Activated naive CD8-positive, alpha-beta T cell treated with anti-CD3 and anti-CD28 coated beads, Interleukin-2, amount 10 ng/mL, durations not matched to agents 7 days and 5 days (primary cell): ENCODE results near the gene ITIH2. TPM values are rescaled to one million over a fixed set of nuclear protein-coding genes. Genes with fewer than 3 reads are reported as not detected.
A peak's percentile ranks its signal among the peaks of the same experiment; 100 is the strongest.
"Not testable (repeated sequence)": the region's sequence is repeated elsewhere in the genome, so short reads cannot be mapped to it uniquely, and the experiment has no call there.

ENCODE experiments used
- ATAC-seq: fragments of 150-1000 bp; cut with Tn5 transposase; one replicate; pipeline ENCODE4 v1.10.0; 2021; ENCODE audit warnings: low read depth, moderate library complexity
- POLR2A ChIA-PET: fragments of 350-600 bp; sonication (Branson Sonifier 250); formaldehyde crosslinking; loops from one replicate; lab custom pipeline; 2021; ENCODE audit warnings: antibody characterized with exemption; lab: Charles Lee
- DNase-seq: peaks from one replicate; pipeline ENCODE4 v3.0.0; 2021
- H3K27ac Mint-ChIP-seq: one replicate; pipeline ENCODE4 v1.8.0; 2022; ENCODE audit warnings: mild to moderate bottlenecking, mixed read lengths
- H3K27me3 Mint-ChIP-seq: one replicate; pipeline ENCODE4 v1.8.0; 2022; ENCODE audit warnings: mild to moderate bottlenecking, moderate library complexity, mixed read lengths
- H3K36me3 Mint-ChIP-seq: one replicate; pipeline ENCODE4 v1.8.0; 2021; ENCODE audit warnings: mild to moderate bottlenecking, mixed read lengths
- H3K4me1 Mint-ChIP-seq: one replicate; pipeline ENCODE4 v1.8.0; 2021; ENCODE audit warnings: mixed read lengths
- H3K4me3 Mint-ChIP-seq: one replicate; pipeline ENCODE4 v1.8.0; 2022; ENCODE audit warnings: mild to moderate bottlenecking, moderate library complexity, mixed read lengths
- H3K9me3 Mint-ChIP-seq: one replicate; pipeline ENCODE4 v1.8.0; 2021; ENCODE audit warnings: mixed read lengths
- total RNA-seq, 2 experiments: library from RNA; stranded (reverse); gene quantifications; one replicate each; pipeline ENCODE4 v1.2.3, GENCODE V29; 2021

ITIH2 gene
- total RNA-seq, 2 experiments from 2014 or later = not detected

DNA sequence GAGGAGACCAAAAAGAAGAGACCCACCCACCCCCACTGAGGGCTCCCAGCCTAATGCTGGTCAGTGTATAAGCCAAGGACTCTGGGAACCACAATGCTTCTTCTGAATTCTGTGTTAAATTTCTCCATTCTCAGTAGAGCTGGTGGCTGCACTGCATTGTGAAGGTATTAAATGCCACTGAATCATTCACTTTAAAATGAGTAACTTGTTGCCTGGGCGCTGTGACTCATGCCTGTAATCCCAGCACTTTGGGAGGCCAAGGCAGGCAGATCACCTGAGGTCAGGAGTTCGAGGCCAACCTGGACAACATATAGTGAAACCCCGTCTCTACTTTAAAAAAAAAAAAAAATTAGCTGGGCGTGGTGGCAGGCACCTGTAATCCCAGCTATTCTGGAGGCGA is 23.0 kb upstream of the ITIH2 start:
- ATAC-seq, DNase-seq, H3K36me3 Mint-ChIP-seq, H3K27ac Mint-ChIP-seq, H3K4me1 Mint-ChIP-seq, H3K4me3 Mint-ChIP-seq, POLR2A ChIA-PET, H3K9me3 Mint-ChIP-seq: not testable (repeated sequence)
- peaks cover 39% of the 10 kb centered on the region for H3K27me3 Mint-ChIP-seq

DNA sequence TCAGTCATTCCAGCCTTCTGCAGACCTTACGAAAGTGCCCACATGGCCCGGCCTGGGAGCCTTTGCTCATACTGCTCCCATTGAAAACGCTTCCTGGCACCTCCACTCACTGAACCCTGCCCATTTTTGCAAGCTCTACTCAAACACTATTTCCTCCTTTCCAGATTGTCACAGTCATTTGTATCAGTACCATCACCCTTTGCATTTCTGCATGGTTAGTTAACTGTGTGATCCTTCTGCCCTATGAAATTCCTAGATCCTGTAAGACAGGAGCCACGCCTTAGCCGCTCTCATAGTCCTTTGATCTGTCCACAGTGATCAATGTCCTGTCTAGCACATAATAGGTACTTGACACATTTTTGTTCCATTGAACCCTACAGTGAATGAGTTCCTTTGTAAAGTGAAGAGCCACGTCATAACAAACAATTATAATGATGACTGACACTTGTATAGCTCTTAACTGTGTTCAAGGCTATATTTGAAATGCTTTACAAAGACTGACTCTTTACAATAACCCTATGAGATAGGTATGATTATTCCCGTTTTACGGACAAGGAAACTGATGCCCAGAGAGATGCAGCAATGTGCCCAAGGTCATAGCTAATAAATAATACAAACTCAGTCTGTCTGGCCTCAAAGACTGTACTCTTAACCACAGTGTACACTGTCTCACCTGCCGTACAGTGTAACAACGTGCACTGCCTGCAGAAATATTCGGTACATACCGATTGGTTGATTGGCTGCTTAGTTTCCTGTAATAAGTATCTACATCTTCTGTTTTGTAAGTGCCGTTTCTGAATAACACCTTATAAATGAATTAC is 16.6 kb upstream of the ITIH2 start:
- POLR2A ChIA-PET = interaction anchor here (1.2 kb wide), 1 partner anchor 161 kb away, joined by 3 read pairs; no protein-coding TSS in a partner anchor
- Mint-ChIP-seq H3K27ac (no peak overlapping the region), H3K9me3 (peaks cover 10% of the 10 kb centered on the region)

DNA sequence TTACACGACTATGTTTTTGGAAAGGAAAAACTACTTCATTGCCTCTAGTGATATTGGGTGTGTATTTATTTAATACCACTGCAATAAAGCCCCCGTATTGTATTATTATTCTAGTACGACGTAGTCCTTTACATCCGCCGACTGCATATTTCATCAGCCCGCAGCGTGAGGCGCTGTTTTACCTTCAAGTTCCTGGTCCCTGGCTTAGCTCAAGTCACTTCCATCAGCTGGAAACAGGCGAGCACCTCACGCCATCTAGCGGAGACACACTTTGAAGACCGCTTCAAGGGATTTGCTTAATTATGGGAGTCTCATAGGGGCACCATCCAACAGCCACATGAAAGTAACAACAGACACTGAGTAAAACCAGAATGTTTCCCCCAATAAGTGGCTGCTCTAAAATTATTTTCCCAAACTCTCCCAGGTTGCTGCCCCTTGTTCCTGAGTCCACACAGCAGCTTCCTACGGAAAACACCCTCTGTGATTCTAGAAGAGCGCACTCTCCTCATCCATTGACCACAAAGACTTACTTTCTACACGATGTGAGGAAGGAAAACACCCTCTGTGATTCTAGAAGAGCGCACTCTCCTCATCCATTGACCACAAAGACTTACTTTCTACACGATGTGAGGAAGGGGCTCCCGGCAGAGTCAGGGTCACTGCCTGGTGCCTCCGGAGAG is 15.7 kb upstream of the ITIH2 start:
- H3K9me3 Mint-ChIP-seq = peaks cover 12% of the 10 kb centered on the region
- H3K4me3 Mint-ChIP-seq = no peak overlapping the region
- H3K4me1 Mint-ChIP-seq = peaks cover 3% of the 10 kb centered on the region
- peaks cover 11% of the 10 kb centered on the region for H3K27me3 Mint-ChIP-seq
- ATAC-seq (peak; percentile 94), DNase-seq (peak; percentile 61)
- POLR2A ChIA-PET = interaction anchor here (1.2 kb wide), 1 partner anchor 162 kb away, joined by 3 read pairs; no protein-coding TSS in a partner anchor
- H3K36me3 Mint-ChIP-seq = no peaks in the 10 kb centered on the region
- H3K27ac Mint-ChIP-seq = no peak overlapping the region

More for the DNA sequence above, 16.6 kb upstream of the ITIH2 start:
- no peak overlapping the region for H3K4me3 Mint-ChIP-seq
- H3K36me3 Mint-ChIP-seq = no peaks in the 10 kb centered on the region
- no peak for DNase-seq
- H3K27me3 Mint-ChIP-seq = peaks cover 14% of the 10 kb centered on the region
- no peak for ATAC-seq
- peaks cover 3% of the 10 kb centered on the region for H3K4me1 Mint-ChIP-seq

DNA sequence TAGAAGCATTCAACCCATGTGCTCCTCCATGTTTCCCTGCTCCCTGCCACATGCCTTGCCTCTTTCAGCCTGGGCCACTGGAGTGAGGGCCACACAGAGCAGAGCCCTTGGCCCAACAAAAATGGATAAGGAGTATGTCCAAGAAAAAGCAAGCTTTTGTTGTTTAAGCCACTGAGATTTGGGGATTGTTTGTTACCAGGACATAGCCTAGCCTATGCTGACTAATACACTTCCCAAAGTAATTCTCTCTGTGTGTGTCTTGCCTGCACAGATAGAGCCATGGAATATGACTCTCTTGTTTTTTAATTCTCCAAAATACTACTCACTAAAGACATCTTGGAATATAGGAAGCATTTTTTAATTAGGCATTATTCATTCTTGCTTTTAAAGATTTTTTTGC is 13.5 kb upstream of the ITIH2 start:
- no peaks in the 10 kb centered on the region for H3K36me3 Mint-ChIP-seq
- no peak for ATAC-seq
- H3K4me3 Mint-ChIP-seq = no peak overlapping the region
- DNase-seq = no peak
- H3K9me3 Mint-ChIP-seq = peaks cover 15% of the 10 kb centered on the region
- H3K27me3 Mint-ChIP-seq = peaks cover 3% of the 10 kb centered on the region
- POLR2A ChIA-PET = no interaction called here
- peaks cover 3% of the 10 kb centered on the region for H3K4me1 Mint-ChIP-seq
- no peak overlapping the region for H3K27ac Mint-ChIP-seq

DNA sequence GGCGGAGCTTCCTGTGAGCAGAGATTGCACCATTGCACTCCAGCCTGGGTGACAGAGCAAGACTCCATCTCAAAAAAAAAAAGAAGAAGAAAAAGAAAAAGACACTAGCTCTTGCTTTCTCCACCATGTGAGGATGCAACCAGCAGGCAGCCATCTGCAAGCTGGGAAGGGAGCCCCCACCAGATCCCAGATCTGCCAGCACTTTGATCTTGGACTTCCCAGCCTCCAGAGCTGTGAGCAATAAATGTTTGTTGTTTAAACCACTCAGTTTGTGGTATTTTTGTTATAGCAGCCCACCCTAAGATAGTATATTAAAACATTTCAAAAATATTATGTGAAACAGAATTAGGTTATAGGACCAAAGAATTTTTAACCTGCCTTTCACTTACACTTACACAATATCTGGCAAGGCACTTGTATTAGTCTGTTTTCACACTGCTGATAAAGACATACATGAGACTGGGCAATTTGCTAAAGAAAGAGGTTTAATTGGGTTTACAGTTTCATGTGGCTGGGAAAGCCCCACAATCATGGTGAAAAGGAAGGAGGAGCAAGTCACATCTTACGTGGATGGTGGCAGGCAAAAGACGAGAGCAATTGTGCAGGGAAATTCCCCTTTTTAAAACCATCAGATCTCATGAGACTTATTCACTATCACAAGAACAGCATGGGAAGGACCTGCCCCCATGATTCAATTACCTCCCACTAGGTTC is 12.1 kb upstream of the ITIH2 start:
- POLR2A ChIA-PET = interaction anchor here (0.6 kb wide), 1 partner anchor 363 kb away, joined by 5 read pairs; the partner anchor contains the start of gene GATA3
- not testable (repeated sequence) for DNase-seq, ATAC-seq, H3K27me3 Mint-ChIP-seq, H3K27ac Mint-ChIP-seq, H3K36me3 Mint-ChIP-seq, H3K4me3 Mint-ChIP-seq, H3K4me1 Mint-ChIP-seq
- H3K9me3 Mint-ChIP-seq = peaks cover 15% of the 10 kb centered on the region

DNA sequence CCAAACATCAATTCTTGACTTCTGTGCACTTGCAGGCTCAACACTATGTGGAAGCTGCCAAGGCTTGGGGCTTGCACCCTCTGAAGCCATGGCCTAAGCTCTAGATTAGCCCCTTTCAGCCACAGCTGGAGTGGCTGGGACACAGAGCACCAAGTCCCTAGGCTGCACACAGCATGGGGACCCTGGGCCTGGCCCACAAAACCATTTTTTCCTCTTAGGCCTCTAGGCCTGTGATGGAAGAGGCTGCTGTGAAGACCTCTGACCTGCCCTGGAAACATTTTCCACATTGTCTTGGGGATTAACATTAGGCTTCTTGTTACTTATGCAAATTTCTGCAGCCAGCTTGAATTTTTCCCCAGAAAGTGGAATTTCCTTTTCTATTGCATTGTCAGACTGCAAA is 10.7 kb upstream of the ITIH2 start:
- ATAC-seq, H3K27ac Mint-ChIP-seq, H3K4me3 Mint-ChIP-seq, H3K4me1 Mint-ChIP-seq, POLR2A ChIA-PET, H3K27me3 Mint-ChIP-seq, DNase-seq, H3K36me3 Mint-ChIP-seq: not testable (repeated sequence)
- H3K9me3 Mint-ChIP-seq = peaks cover 15% of the 10 kb centered on the region

DNA sequence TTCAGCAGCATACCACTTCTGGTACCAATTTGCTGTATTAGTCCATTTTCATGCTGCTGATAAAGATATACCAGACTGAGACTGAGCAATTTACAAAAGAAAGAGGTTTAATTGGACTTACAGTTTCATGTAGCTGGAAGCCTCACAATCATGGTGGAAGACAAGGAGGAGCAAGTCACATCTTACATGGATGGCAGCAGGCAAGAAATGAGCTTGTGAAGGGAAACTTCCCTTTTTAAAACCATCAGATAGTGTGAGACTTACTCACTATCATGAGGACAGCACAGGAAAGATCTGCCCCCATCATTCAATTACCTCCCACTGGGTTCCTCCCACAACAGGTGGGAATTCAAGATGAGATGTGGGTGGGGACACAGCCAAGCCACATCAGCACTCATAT is 9.9 kb upstream of the ITIH2 start:
- H3K27me3 Mint-ChIP-seq, ATAC-seq, DNase-seq, H3K4me1 Mint-ChIP-seq, H3K27ac Mint-ChIP-seq, H3K36me3 Mint-ChIP-seq, POLR2A ChIA-PET, H3K4me3 Mint-ChIP-seq: not testable (repeated sequence)
- H3K9me3 Mint-ChIP-seq = peaks cover 15% of the 10 kb centered on the region

DNA sequence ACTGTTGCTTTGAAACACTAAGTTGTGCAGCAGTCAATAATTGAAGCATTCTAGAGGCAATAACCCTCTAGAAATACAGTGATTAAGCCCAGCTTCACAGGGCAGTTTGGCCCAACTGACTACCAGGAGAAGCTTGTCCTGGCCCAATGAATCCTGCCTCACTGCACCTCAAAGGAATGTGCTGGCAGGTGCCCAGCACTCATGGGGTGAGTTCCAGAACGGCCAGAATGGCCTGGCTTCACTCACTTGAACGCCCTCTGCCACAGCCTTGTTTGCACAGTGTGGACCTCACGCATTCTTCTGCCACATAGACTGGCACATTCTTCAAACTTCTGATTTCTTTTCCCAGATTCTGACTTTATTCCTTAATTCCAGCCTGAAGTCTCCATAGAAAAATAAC is 6.6 kb upstream of the ITIH2 start:
- Mint-ChIP-seq H3K9me3 (peaks cover 9% of the 10 kb centered on the region), H3K27ac (no peak overlapping the region), H3K36me3 (no peaks in the 10 kb centered on the region), H3K4me3 (no peak overlapping the region), H3K4me1 (no peaks in the 10 kb centered on the region), H3K27me3 (peaks cover 2% of the 10 kb centered on the region)
- POLR2A ChIA-PET = no interaction called here
- DNase-seq (no peak), ATAC-seq (no peak)

DNA sequence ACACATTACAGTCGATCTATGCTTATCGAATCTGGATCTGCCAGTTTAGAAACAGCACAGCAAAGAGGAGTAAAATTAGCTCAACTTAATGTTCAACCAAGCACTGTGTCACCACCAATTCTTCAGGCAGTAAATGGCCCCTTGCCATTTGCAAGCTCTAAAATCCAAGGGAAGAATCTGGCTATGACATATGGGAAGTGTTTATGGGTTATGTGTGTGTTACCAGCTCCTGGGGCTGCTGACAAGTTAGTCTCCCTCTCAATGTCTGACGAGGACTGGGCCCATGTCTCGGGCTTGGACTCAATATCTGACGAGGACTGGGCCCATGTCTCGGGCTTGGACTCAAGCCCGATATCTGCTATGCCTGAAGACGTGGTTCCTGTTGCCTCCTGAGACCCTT is 5.7 kb upstream of the ITIH2 start:
- no peaks in the 10 kb centered on the region for H3K4me1 Mint-ChIP-seq
- H3K4me3 Mint-ChIP-seq = no peak overlapping the region
- POLR2A ChIA-PET = no interaction called here
- H3K27ac Mint-ChIP-seq = no peak overlapping the region
- ATAC-seq (no peak), DNase-seq (no peak)
- peaks cover 7% of the 10 kb centered on the region for H3K9me3 Mint-ChIP-seq
- H3K36me3 Mint-ChIP-seq = no peaks in the 10 kb centered on the region
- peaks cover 5% of the 10 kb centered on the region for H3K27me3 Mint-ChIP-seq

DNA sequence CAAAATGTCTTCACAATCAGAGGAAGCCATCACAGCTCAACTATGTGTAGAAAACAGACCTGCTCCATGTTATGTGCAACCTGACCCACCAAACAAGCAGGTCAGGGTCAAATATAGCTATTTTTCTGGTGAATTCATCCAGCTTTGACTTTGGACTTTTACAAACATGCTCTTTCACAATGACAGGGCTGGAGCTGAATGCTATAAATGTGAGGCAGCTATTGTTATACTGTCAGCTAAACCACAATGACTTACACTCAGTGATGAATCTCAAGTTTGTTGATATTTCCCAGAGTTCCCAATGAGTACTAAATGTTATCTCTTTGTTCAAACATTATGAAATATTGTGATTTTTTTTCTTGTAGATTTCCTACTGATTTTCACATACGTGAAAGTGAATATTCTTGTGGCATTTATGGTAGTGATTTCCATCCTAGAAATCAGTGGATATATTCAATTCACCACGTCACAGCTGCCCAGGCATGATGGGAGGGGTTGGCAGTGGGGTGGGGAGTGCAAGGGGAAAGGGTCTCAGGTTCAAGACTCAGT is 2.5 kb upstream of the ITIH2 start:
- no peak for ATAC-seq
- H3K36me3 Mint-ChIP-seq = no peaks in the 10 kb centered on the region
- no peaks in the 10 kb centered on the region for H3K4me1 Mint-ChIP-seq
- no peak overlapping the region for H3K4me3 Mint-ChIP-seq
- no peak for DNase-seq
- no peaks in the 10 kb centered on the region for H3K9me3 Mint-ChIP-seq
- POLR2A ChIA-PET = no interaction called here
- H3K27me3 Mint-ChIP-seq = peaks cover 28% of the 10 kb centered on the region
- H3K27ac Mint-ChIP-seq = no peak overlapping the region

DNA sequence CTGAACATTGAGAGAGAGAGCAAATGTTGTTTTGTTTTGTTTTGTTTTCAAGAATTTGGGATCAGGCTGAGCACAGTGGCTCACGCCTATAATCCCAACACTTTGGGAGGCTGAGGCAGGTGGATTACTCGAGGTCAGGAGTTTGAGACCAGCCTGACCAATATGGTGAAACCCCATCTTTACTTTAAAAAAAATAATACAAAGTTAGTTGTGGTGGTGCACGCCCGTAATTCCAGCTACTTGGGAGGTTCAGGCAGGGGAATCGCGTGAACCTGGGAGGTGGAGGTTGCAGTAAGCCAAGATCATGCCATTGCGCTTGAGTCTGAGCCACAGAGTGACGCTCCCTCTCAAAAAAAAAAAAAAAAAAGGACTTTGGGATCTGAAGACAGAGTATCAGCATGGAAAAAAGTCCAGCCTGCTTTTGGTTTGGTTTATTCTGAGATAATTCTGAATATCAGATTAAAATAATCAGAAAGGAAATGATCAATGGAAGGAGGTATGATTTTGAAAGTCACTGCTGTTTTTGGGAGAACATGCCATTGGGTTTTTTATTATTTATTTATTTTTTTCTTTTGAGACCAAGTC is 1.9 kb upstream of the ITIH2 start:
- peaks cover 32% of the 10 kb centered on the region for H3K27me3 Mint-ChIP-seq
- no peak overlapping the region for H3K4me3 Mint-ChIP-seq
- H3K27ac Mint-ChIP-seq = no peak overlapping the region
- no peaks in the 10 kb centered on the region for H3K36me3 Mint-ChIP-seq
- POLR2A ChIA-PET = no interaction called here
- no peaks in the 10 kb centered on the region for H3K4me1 Mint-ChIP-seq
- DNase-seq = no peak
- no peak for ATAC-seq
- H3K9me3 Mint-ChIP-seq = no peaks in the 10 kb centered on the region

DNA sequence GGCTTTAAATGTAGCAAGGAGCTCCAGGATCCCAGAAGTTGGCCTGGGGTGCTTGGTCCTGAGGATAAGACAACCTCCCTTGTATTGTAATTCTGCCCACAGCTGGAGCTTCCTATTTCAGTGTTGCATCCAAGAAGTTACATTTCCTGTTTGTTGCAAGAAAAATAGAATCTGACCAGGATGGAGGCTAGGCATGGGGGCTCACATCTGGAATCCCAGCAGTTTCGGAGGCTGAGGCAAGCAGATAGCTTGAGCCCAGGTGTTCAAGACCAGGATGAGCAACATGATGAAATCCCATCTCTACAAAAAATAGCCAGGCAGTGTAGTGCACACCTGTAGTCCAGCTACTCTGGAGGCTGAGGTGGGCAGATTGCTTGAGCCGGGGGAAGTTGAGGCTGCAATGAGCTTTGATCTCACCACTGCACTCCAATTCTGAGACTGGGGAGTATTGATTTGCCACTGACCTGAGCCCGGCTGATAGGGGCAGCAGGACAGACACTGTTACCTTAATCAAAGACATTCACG is 766 bp upstream of the ITIH2 start:
- POLR2A ChIA-PET = no interaction called here
- Mint-ChIP-seq H3K4me3 (no peak overlapping the region), H3K9me3 (no peaks in the 10 kb centered on the region), H3K27ac (no peak overlapping the region), H3K36me3 (no peaks in the 10 kb centered on the region), H3K4me1 (no peaks in the 10 kb centered on the region), H3K27me3 (peaks cover 39% of the 10 kb centered on the region)
- DNase-seq = no peak
- no peak for ATAC-seq
